HG02571 (cell line): ENCODE measurements around the gene BTRC.
A peak's percentile ranks its signal among the peaks of the same experiment; 100 is the strongest.
"Not testable (repeated sequence)": the region's sequence is repeated elsewhere in the genome, so short reads cannot be mapped to it uniquely, and the experiment has no call there.

ENCODE experiments used
- ATAC-seq: cut with Tn5 transposase; IDR thresholded peaks from one replicate; pipeline ENCODE4 v1.9.1; 2021; ENCODE audit warnings: mild to moderate bottlenecking, moderate library complexity; ENCODE audit not compliant: unreplicated experiment

BTRC gene

GRCh38 chr10:101353692-101354327 is at the start of gene BTRC:
BTRC (plus strand) TSS chr10:101354165; CDS start chr10:101354181, 16 bp downstream.
- peak; percentile 93 for ATAC-seq

- ATAC-seq: no peak
Observed at GRCh38 chr10:101304316-101304715, 49.6 kb upstream of the BTRC start.

GRCh38 chr10:101305320-101306241 is 48.4 kb upstream of the BTRC start:
- no peak for ATAC-seq

GRCh38 chr10:101308051-101308450 is 45.9 kb upstream of the BTRC start:
- ATAC-seq: no peak

GRCh38 chr10:101310529-101311184 is 43.3 kb upstream of the BTRC start:
- ATAC-seq: no peak

- ATAC-seq: no peak
Observed at GRCh38 chr10:101311185-101312066, 42.5 kb upstream of the BTRC start.

GRCh38 chr10:101319241-101319915 is 34.6 kb upstream of the BTRC start:
- no peak for ATAC-seq

GRCh38 chr10:101321073-101321472 is 32.9 kb upstream of the BTRC start:
- ATAC-seq: no peak

- ATAC-seq: no peak
Observed at GRCh38 chr10:101322266-101323108, 31.5 kb upstream of the BTRC start.

GRCh38 chr10:101323495-101323894 is 30.5 kb upstream of the BTRC start:
- no peak for ATAC-seq

GRCh38 chr10:101327454-101327853 is 26.5 kb upstream of the BTRC start:
- ATAC-seq: not testable (repeated sequence)

GRCh38 chr10:101329341-101330032 is 24.5 kb upstream of the BTRC start:
- no peak for ATAC-seq

GRCh38 chr10:101330231-101330630 is 23.7 kb upstream of the BTRC start:
- ATAC-seq: no peak

- no peak for ATAC-seq
Observed at GRCh38 chr10:101330631-101331225, 23.2 kb upstream of the BTRC start.

GRCh38 chr10:101331956-101332355 is 22.0 kb upstream of the BTRC start:
- no peak for ATAC-seq

GRCh38 chr10:101334259-101334658 is 19.7 kb upstream of the BTRC start:
- not testable (repeated sequence) for ATAC-seq

GRCh38 chr10:101336382-101336781 is 17.6 kb upstream of the BTRC start:
- ATAC-seq: no peak

GRCh38 chr10:101337836-101338235 is 16.1 kb upstream of the BTRC start:
- no peak for ATAC-seq
